GM21786 (cell line): Measurements from ENCODE around the gene CAB39L.

Source experiments
- ATAC-seq: cut with Tn5 transposase; IDR thresholded peaks from one replicate; pipeline ENCODE4 v1.9.1; 2021; ENCODE audit not compliant: unreplicated experiment

CAB39L gene

DNA sequence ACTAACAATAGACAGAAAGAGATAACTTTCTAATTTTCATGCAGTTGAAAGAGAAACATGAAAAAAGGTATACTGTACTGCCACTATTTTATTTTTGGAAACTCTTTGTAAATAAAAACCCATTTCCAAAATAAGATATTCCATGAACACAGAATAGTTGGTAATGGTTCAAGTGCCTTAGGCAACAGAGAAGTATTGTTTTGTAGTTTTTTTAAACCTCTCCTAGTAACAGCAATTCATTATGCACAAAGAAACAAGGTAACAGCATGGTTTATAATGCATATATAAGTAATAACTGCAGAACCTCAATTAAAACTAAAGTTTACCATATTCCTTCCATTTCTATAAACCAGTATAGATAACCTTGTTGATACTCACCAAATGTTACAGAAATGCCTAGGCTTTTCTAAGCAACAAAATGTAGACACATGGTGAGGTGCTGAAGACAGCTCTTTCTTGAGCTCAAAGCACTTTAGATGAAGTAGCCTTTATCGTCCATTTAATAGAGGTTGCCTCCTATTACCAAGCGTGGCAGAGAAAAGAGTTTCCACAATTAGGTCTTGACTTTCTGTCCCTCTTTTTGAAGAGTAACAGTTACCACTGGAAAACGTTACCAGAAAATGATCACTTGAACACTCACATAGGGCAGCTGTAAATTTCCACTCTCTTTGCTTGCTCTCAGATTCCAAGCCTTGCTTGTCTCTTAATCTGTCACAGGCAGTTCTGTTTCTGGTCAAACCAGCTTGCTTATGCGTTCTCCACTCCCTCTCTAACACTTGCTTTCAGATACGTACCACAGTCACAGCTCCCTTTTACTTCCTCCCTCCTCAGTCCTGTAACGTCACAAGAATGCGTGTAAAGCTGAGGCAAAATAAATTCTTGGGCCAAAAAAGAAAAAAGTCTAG, 42.9 kb downstream of the CAB39L start:
- no peak for ATAC-seq

DNA sequence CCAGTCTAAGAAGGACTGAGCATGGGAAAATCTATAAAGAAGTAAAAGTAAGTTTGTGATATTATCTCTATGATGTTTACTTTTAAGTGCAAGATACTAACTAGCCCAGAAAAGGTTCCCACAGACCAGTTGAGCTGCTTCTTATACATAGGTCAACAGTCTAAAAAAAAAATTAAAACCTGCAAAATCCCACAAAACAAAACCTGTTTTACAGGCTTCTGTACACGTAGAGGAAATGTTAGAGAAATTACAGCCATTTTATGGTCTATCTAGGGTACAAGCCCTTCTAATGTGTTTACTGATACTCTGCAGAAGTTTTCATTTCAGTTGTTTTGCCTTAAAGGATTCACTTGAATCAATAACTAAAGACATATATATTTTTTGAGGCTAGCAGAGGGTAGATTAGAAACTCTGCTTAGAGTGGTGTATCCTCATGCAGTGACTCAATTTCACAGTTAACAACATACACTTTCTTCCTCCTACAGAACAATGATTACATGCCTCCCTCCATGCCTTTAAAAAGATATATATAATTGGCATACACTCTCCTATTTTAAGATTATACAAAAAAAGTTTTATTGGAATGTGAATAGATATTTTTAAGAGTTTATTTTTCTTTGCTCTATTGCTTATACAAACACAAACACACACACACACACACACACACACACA, 43.9 kb downstream of the CAB39L start:
- no peak for ATAC-seq

DNA sequence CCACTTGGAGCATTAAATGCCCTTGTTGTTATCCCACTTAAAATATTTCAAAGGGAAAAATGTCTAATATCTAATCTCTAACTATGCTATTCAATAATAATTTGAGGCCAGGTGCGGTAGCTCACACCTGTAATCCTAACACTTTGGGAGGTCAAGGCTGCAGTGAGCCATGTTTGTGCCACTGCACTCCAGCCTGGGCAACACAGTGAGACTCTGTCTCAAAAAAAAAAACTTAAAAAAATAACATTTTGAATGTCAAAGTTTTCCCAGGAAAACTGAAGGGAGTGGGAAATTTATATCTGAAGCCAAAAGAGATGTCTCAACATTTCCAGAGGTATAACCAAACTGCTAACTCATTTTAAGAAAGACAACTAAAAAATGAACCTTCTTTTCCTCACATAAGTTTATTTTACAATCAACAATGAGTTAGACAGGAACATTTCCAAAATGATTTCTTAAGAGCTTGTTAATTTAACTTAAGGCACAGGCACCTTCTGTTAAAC, 47.9 kb downstream of the CAB39L start:
- no peak for ATAC-seq

DNA sequence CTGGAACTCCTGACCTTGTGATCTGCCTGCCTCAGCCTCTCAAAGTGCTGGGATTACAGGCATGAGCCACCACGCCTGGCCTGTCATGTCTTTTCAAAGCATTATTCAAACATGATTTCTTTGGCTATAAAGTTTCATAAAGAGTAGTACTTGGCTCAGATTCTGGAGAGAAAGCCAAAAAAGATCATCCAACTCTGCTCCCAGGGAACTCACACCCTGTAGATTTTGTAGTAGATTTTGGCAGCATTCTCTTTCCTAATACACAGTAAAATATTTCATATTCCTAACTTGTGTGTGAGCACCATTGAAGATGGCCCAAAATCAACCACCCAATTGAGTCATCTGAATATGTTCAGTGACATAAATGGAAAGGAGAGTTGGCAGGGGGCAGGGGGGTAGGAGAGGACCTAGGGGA, 48.4 kb downstream of the CAB39L start:
- no peak for ATAC-seq

DNA sequence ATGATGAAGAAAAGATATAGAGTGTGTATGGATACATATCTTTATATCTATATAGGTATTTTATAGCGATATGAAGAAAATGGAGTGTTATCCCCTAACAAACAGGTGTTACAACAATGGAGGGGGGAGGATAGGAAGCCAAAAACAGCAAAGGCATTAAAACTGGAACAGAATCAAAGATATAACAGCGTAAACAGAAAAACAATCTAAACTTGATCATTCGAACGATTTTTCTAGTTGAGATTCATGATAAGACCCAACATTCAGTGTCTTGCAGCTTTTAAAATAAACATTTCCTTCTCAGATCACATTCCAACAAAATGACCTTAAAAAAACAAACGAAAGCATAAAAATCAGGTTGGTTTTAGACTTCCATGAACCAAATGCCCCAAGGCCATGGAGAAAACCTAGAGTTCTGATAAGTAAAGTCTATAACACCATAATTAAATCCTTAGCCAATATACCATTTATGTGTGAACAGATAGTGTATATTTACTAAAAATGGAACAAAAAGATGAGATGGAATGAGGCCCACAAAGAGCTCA, 55.7 kb downstream of the CAB39L start:
- ATAC-seq = no peak

DNA sequence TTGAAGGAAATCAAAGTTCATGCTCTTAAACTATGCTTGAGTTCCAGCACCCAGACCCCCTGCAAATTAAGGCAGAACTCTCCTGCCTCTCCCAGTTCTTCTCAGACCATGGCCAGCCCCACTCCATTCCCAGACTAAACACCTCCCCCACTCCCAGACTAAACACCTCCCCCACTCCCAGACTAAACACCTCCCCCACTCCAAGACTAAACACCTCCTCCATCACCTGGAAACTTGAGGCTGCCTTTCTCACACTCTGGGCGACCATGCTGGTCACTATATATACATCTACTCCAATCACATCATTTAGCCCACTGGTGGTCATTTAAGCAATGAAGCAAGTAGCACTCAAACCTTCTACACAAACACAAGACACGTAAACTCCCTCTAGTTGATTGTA, 57.2 kb downstream of the CAB39L start:
- no peak for ATAC-seq

DNA sequence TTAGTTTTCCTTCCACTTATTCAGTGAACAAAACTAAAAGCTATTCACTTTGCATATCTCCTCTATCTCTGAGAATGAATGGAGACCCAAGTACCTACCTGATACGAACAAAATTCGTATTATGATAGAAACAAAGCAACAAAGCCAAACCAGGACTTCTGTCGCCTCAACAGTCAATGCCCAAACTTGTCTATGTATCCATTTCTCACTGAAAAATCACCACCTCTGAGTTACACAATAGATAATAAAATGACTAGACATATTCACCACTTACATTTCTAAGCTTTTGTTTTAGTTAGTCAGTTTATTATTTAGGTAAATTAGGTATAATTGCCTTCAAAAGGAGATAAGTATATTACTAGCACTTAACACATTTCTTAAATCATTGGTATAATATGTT, 67.7 kb downstream of the CAB39L start:
- no peak for ATAC-seq

DNA sequence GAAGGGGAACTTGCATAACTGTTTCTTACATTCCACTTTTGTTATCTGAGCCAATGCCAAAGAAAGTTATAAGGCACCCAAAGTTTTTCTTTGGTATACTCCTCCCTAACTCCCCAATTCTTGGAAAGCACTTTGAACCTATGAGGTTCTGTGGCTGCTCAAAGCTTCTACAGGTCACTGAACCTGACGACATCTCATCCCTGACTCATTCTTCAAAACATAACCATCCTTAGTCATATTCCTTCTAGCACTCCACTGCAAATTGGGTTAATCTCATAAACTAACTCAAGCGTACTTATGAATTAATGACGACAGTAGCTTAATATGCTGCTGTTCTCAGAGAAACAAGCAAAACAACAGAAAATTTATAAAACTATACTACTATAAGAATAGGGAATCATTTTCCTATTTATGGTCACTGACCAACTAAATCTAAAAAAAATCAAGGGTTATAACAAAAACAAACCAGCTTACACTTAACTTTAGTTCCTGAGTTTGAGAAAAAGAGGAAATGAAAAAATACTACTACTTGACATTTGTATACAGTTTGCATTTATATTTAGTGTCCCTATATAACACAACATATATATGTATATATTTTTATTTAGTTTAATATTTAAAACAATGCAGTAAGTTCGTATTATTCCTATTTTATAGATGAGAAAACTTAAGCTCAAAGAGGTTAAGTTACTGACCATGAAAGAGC, 69.1 kb downstream of the CAB39L start:
- ATAC-seq = no peak

DNA sequence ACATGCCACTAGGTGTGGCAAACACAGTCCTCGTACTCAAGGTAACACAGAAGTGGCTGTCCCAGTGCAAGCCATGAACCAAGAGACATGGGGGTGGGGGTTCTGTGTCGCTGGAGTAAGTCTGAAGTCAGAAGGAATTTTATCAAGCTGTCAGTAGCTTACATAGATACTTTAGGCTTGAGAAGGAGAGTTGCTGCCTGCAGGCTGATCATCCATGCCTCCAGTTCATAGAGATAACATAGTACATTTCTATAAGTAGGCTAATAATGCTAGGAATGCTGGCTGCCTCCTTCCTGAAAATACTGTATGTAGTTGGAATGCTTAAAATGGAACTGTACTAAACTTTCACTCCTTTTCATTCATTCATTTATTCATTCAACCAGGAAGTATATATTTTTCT, 70.1 kb downstream of the CAB39L start:
- no peak for ATAC-seq

DNA sequence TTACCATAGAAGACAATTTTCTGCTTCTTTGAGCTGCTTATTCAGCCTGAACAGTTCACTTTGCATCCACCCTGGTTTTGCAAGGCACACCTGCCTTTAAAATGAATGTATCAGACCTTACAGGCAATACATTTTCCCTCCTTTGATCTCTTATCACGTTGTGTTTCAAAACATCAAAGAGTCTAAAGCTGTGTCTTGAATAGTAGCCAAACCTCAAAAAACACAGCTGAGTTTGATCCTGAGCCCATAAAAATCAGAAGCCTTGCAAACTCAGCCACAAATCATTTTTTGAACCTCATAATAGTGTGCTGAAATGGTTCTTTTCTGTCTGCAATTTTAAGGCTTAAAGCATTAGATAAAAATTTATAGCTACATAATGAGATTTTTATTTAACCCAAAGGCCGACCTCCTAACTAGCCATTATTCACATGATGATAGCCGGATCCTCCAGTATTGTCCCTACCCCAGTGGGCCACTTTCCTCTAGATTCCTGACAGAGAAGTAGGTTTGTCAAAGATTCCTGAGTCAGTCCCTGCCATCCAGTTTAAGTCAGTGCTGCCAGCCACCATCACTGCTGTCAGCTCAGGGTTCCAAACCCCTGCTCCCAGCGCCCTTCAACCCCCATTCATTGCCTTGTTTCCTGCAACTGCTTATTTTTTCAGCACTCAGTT, 71.8 kb downstream of the CAB39L start:
- ATAC-seq = no peak

DNA sequence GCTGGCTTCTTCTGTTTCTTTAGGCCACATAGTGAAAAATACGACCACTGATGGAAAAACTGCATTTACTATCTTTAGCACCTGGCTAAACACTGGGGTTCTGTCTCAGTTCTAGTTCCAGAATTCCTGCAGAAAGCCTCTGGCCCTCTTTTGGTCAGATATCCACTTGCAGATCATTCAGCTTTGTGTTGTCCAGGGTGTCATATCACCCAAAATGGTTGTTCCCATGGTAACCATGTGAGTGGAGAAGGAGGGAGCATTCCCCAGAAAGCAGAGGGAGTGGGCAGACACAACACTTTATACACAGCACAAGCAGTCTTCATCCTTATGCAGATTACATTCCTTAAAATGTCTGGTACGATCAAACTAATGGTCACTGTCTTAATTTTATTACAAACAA, 73.5 kb downstream of the CAB39L start:
- no peak for ATAC-seq

DNA sequence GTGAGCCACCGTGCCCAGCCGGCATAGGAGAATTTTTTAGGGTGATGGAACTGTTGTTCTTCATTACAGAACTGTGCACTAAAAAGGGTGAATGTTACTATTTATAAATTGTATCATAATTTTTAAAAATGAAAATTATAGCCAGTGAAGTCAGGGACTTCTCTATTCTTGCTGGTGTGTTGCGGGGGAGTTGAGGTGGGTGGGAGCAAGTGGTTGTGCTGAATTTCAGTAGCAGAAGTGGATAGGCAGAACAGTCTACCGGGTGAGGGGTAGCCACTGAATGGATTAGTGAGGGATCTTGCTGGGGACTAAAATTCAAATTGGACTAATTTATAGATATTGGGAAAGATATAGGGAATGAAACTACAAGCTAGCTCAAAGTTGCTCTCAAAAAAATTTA, 74.0 kb downstream of the CAB39L start:
- no peak for ATAC-seq

DNA sequence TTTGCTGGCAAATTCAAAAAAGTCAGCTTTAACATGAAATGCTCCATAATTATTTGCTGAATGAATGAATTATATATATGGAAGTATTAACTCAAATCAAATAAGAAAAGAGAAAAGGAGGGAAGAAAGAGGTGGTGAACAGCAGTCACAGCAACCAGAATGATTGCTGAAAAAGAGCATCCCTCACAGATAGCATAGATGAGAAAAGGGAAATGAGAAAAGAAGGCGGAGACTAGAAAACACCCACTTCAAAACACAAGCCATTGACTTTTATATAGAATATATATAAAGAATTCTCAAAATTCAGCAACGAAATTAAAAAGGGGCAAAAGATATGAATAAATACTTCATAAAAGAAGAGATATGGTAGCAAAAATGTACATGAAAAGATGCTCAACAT, 75.2 kb downstream of the CAB39L start:
- ATAC-seq = no peak

DNA sequence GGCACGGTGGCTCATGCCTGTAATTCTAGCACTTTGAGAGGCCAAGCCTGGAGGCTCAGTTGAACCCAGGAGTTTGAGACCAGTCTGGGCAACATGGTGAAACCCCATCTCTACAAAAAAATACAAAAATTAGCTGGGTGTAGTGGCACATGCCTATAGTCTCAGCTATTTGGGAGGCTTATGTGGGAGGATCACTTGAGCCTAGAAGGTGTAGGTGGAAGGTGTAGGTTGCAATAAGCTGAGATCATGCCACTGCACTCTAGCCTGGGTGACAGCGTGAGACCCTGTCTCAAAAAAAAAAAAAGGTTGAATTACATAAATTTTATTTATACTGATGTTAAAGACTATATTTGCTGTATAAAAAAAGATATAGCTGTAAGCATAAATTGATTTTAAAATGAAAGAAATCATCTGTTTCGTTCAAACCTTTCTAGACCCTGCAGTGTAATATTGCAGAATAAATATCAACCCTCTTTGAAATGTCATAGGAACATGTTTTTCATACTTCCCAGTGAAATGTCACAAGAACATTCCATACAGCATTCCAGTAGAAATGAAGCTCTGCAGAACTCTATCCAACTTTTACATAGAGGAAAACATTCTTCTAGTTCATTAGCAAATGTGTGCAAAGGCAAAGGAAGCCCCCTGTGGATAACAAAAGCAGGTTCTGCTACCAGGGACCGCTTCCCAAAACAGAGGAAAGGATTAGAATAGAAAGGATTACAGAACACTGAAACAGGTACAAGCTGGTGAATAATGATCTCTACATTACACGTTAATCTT, 76.0 kb downstream of the CAB39L start:
- no peak for ATAC-seq

DNA sequence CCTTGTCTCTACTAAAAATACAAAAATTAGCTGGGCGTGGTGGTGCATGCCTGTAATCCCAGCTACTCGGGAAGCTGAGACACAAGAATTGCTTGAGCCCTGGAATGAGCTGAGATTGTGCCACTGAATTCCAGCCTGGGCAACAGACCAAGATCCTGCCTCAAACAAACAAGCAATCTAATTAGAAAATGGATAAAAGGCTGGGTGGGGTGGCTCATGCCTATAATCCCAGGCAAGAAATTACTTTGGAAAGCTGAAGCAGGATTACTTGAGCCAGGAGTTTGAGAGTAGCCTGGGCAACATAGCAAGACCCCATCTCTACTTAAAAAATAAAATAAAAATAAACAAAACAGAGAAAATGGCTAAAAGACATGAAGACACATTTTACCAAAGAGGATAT, 77.0 kb downstream of the CAB39L start:
- no peak for ATAC-seq

DNA sequence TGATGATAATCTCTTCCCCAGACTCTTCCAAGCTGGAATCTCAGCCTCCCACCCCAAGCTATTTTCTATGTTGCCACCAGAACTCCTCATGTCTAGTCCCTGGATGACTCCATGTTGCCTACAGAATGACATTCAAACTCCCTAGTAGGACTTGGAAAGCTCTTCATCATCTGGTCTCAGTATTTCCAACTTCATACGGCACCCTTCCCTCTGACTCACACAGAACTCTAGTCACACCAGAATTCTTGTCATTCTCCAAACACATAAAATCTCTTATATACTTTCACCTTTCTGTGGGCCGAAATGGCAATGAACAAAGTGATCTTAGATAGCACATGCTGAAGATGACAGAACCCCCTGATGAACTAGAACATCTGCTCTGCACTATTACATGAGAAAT, 86.2 kb downstream of the CAB39L start:
- no peak for ATAC-seq

DNA sequence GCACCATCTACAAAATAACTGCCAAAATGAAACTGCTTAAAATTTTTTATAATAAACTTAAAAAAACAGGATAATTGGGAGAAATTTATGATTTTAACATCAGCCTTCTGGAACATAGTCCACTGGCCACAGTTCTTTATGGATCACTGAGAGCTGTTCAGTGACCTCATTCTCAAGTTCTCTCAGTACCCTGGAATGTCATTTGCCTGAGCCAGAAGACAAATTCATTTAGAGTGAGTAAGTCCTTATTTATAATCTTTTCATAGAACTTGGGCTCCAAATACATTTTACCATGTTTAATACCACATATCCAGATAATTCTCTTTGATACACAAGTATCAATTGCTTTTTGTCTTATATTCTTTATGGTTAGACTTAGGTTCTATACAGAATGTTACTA, 87.6 kb downstream of the CAB39L start:
- ATAC-seq = no peak

DNA sequence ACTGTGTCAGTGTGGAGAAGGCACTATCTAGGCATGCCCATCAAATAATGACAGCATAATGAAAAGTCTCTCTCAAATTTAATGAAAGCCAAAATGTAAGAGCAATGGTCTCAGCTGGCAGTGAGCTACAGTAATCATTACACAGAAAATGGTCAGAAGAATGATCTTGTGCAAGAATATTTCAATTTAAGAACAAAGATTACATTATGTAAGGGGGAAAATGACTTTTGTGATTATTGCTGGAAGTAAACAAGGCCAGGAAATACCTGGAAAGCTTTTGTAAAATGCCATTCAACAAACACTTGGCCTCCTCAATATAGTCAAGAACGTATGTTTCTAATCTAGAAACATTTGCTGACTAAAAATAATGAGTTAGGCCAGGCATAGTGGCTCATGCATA, 89.1 kb downstream of the CAB39L start:
- ATAC-seq = no peak

DNA sequence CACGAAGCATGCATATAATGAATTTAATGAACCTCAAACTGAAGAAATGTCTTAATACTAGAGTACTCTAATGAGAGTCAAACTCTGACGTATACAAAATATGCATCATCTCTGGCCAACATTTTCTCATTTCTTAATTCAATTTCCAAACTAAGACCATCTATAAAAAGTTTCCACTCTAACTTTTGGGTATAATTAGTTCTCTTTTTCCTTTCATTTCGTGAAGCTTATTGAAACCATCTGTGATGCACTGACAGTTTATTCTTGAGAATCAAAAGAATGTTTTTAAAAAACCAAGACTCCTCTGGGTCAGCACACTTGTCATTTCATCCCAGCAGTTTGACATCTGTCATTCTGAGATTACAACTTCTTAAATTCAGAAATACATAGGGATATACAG, 90.0 kb downstream of the CAB39L start:
- no peak for ATAC-seq

DNA sequence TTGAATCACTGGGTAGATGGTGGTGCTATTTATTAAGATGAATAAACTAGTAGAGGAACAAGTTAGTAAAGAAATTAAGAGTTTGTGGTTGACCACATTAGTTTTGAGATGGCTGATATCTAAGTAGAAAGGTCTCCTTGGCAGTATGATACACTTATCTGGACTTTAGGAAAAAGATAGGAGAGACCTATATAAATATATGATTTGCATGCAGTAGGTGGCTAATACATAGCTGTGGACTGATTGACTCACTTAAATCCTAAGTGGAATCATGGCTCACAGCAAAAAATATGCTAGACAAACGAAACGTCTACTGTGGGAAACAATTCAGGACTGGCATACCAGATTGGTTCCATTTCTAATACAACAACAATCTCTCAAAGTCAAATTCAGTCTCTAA, 92.0 kb downstream of the CAB39L start:
- no peak for ATAC-seq
